HG03064 (cell line): ENCODE measurements around the gene COL23A1.

ENCODE experiments used
- ATAC-seq: cut with Tn5 transposase; IDR thresholded peaks from one replicate; pipeline ENCODE4 v1.9.1; 2021; ENCODE audit warnings: low read depth; ENCODE audit not compliant: unreplicated experiment

The COL23A1 gene

DNA sequence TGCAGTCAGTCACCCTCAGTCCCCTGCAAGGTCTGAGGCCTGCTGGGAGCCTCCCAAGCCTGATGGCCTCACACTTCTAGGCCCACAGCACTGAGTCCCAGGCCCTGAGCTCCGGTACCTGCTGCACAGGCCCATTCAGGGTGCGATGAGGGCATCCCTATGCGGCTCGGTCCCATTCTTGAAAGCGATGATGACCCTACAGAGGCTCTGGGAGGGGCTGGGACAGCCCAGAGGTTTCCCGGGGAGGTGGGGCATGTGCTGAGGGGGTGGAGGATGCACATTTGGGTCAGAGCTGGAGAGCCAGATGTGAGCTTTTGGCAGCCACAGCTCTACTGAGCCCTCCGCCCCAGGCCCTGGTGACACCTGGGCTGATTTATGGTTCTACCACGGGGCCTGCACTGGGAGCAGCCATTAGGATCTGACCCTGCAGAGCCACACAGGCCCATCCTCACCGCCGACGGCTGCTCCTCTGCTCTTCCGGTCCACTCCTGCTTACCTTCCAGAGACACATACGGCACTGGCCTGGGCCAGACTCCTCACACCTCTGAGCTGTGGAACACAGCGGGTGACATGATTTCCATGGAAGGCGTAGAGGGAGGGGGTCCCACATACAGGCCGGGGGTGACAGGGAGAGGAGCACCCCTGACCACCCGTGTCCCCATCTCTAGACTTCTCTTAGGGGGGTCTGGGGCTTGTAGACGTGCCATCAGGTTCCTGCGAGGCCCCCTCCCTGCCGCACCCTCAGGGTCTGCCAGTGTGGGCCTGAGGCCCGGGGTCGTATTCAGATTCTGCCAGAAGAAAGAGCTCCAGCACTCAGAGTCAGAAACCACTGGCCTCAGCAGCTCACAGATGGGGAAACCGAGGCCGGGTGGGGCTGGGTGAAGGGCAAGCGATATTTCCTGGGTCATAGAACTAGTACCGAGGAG, 53.4 kb downstream of the COL23A1 start:
- ATAC-seq, result no peak

DNA sequence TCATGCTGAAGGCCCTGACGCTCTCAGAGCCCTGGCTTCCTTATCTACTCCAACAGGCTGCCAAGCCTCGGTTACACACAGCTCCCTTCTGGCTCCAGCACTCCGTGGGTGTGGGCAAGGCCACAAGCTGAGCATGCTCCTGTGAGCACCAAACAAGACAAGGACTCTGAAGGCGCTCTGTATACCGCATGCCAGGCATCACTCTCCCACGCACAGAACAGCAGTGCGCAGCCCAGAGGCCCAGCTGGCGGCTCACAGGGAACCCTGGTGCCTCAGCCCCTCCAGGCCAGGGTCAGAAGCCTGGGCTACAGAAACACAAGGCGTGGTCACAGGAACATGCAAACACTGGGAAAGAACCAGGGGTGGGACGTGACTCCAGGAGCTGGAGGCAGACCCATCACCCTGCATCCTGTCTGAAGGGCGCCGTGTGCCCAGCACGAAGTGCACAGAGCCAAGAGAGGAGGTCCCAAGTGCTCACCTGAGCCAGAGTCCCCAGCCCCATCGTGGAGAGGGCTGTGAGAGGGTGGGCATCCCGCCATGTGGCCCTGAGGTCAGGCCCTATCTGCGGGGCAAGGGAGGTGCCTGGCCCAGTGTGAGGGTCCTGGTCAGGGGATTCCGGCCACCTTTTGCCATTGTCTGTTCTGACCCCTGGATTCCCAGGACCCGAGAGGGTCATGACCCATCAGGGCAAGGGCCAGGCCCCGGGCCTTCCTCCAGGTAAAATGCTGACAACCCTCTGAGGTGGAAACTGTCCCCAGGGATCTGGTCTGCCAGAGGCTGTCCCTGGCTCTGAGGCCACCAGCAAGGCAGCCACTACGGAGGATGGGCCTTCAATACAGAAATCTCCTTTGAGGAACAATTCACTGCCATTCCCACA, 54.7 kb downstream of the COL23A1 start:
- no peak for ATAC-seq

DNA sequence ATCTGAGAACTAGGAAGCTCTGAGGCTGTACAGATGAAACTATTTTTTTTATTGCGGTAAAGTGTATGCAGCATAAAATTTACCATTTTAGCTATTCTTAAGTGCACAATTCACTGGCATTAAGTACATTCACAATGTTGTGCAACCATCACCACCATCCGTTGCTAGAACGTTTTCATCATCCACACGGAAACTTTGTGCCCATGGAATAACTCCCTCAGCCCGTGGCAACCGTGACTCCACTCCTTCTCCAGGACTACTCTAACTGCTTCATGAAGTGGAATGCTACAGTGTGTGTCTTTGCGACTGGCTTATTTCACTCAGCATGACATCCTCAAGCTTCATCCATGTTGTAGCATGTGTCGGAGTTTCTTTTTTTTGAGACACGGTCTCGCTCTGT, 57.1 kb downstream of the COL23A1 start:
- ATAC-seq, result no peak

DNA sequence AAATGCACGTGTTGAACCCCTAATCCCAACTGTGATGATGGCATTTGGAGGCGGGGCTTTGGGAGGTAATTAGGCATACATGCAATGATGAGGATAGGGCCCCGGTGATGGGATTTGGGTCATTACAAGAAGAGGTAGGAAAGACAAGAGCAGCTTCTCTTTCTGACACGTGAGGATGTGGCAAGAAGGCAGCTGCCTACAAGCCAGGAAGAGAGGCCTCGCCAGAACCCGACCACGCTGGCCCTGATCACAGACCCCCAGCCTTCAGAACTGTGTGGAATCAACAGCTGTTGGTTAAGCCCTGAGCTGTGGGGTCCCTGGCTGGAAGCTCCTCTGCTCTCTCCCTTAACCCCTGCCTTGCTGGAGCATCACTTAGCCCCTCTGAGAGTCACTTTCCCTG, 57.5 kb downstream of the COL23A1 start:
- no peak for ATAC-seq

DNA sequence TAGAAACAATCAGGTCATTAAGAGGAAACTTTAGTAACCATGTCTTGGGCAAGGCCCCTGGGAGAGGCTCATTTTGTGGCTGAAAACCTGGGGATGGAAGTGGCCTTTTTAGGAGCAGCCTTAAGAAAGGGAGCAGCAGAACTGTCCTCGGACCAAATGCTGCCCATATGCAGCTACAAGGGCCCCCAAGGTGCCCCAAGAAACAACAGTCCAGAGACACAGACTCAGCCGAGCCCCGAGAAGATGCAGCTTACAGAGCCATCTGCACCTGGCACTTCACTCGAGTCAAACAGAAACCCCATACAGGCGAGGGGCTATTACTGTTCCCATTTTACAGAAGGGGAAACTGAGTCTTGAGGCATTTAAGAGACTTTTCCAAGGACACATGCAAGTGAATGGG, 58.0 kb downstream of the COL23A1 start:
- no peak for ATAC-seq

DNA sequence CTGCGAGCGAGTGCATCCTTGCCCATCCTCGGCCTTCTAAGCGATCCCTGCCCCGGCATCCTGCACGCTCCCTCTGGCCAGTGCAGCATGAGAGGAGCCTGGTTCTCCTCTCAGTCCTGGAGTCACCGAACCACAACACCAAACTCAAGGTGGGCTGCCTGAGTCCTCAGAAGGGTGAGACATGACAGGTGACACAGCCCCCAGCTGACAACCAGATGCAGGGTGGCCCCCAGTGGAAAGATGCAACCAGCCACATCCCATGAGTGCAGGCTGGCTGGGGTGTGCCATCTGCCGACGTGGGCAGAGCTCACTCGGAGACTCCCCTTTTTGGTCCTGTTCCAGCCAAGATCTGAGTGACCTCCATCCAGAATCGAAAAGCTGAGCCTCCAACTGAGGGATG, 58.4 kb downstream of the COL23A1 start:
- ATAC-seq, result no peak

DNA sequence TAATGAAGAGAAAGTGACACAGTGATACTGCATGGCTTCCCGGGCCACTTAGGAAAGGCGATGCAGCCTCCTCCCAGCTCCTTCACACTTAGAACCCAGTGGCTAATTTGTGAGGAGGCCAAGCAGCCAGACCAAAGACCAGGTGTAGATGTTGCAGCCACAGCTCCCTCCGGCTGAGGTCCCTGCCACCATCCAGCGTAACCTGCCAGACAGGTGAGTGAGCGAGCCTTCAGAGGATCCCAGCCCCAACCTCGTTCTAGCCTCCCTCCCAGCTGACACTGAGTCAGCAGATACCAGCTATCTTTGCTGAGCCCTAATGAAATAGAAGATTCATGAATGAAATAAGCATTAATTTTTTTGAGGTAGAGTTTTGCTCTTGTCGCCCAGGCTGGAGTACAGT, 59.7 kb downstream of the COL23A1 start:
- ATAC-seq, result no peak

DNA sequence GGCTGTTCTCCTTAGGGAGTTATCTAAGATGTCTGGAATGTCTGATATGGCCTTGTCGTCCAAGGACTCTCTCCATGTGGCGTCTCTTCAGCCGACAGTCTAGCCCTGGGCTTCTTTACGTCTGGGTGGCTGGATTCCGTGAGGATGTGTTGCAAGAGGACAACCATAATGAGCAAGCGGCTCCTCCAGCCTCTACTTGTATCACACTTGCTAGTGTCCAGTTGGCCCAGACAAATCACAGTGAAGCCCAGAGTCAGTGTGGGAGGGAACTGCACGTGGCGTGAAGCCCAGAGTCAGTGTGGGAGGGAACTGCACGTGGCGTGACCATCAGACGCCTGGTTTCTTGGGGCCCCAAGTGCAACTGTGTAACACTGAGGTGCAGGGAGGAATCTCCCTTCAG, 61.1 kb downstream of the COL23A1 start:
- ATAC-seq, result no peak

DNA sequence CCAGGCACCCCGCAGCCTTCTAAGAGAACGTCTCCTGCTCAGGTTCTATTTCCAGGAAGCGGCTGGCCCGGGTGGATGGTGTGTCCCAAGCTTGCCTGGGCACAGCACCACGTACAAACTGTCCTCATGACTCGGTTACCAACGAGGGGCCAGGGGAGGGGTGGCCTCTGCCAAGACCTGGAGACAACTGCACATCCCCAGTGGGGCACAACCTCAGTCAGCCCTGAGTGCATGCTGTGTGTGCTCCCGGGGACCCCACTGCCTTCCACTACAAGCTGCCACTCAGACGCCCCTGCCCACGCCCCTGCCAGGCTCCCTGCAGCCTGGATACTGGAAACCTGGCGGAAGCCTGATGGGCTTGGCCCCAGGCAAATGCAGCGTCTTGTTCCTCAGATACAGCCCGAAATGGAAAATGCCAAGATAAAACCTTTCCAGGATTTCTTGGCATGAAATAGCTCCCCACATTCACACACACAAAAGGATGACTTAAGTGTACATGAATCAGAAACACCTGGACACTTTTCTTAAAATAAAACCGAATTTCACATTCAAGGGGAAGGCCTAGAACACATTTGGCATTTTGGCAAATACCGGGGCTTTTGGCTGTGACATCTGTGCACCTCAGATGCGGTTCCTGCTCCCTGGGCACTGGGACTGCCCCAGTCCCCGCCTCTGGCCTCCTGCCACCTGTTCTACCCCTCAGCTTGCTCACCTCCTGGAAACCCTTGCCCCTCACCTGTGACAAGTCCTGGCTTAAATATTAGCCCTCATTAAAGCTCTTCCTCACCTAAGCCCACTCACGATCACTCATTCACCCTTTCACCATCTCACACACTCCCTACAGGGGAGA, 62.5 kb downstream of the COL23A1 start:
- ATAC-seq, result no peak

DNA sequence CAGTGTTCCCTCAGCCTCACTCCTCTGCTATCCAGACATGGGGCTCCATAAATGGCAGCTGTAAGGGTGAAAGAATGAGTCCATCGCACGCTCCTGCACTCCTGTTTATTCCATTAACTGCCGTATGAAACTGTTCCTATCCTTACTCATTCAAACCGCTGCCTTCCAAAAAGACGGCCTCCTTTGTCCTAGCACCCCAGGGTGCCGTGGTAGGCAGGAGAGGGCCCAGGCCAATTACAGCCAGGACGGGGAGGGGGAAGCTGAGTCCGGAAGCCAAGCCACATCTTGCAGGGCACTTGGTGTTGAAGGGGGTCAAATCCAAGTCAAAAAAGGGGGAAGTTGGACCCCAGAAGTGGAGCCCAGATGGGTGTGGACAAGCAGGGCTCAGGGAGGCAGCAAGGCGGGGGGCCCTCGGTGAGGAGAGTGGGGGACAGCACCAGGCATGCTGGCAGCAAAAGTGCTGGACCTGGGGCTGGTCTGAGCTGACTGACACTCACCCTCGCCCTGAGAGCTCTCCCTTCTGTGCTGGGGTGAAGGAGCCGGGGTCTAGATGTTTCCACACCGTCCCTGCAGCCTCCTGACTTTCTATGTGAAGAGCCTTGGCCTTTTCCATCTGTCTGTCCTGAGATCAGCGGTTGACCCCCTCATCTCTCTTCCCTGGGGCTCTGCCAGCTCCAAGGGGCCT, 63.3 kb downstream of the COL23A1 start:
- ATAC-seq, result no peak

DNA sequence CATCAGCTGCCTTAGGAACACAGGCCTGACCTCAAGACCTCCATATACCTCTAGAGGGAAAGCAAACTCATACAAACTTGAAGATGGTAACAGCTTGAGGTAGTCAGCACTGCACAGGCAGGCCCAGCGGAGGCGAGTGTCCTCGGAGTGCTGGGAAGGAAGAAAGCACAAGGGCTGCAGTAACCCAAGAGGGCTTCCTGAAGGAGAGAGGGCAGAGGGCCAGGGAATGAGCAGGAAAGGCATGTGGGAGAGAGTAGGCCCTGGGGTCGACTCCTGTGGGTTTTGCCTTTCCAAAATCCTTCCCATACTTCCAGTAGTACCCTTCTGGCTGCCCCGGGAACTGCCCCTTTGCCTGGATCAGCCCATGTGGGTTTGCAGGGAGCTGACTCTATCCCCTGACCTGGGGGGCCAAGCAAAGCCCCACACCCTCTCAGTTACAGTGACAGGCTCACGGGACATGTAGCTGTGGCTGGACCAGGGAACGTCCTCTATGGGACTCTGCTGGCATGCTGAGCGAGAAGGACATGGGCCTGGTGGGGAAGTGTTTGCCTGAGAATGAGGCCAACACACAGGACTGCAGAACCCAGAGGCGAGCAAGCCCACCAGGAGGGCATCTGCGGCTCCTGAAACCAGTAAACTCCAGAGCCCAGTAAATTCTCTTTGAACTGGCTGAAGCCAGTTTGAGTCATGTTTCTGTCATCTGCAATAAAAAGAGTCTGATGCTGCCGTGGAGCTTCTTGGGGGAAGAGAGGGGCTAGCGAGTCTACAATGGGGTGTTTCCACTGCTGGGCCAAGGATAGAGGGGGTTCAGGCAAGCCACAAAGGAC, 64.1 kb downstream of the COL23A1 start:
- no peak for ATAC-seq

DNA sequence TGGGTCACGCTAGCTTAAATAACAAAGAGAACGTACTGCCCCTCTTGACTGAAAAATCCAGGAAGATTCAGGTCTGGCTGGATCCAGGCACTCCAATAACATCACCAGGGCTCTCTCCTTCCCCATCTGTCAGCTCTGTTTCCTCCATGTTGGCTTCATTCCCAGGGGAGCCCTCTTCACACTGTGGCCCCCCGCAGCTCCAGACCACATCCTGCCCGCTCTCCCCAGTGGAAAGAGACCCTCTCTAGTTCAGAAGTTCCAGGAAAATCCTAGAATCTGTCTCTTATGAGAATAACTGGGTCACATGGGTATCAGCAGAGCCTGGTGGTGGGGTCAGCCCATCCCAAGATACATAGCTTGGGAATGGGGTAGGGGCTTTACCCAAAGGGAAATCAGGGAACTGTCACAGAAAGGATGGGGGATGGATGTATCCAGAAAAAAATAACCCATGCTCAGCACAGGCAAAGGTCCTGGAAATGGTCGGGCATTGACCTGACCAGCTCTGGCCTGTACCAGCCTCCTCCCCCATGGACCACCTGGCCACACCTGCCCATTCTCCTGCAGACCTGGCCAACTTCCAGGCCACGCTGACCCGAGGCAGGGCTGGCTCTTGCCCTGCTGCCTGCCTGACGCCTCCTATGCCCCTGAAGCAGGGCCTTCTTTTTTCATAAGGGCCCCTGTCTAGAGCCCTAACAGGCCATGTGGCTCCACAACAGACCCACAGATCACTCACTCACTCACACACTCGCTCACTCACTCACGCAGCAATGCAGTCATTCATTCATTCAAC, 65.9 kb downstream of the COL23A1 start:
- ATAC-seq, result no peak

DNA sequence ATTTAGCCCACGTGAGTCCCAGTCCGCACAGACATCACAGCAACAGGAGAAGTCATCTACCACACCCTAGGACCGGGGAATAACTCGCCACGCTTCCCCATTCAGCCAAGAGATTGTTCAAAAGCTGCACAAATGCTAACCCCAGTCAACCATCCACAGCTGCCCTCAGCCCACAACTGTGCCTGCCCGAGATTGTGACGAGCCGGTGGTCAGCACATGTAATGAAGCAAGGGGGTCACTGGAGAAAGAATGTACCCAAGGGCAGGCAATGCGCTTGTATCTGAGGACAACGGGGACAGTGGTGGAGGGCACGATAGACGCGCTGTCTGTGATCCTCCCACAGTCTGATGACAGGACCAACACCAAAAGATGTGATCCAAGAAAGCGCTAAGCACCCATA, 67.8 kb downstream of the COL23A1 start:
- no peak for ATAC-seq

DNA sequence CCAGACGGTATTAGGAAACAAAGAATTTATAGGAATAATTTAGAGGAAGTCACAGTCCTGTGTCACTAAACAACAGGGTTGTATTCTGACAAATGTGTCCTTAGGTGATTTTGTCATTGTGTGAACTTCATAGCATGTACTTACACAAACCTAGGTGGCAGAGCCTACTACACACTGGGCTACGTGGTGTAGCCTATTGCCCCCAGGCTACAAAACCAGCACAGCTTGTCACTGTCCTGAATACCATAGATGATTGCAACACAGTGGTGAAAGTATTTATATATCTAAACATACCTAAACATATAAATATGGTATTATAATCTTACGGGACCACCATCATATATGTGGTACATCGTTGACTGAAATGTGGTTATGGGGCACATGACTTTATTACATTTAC, 69.3 kb downstream of the COL23A1 start:
- no peak for ATAC-seq

DNA sequence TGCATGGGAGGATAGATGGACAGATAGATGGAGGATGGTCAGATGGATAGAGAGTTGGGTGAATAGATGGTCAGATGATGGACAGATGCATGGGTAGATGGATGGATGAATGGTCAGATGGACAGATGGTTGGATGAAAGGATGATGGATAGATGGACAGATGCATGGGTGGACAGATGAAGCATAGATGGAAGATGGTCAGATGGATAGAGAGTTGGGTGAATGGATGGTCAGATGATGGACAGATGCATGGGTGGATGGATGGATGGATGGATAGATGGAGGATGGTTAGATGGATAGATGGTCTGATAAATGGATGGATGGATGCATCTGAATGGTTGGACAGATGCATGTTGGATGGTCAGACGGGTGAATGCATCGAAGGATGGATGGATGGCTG, 70.4 kb downstream of the COL23A1 start:
- no peak for ATAC-seq

DNA sequence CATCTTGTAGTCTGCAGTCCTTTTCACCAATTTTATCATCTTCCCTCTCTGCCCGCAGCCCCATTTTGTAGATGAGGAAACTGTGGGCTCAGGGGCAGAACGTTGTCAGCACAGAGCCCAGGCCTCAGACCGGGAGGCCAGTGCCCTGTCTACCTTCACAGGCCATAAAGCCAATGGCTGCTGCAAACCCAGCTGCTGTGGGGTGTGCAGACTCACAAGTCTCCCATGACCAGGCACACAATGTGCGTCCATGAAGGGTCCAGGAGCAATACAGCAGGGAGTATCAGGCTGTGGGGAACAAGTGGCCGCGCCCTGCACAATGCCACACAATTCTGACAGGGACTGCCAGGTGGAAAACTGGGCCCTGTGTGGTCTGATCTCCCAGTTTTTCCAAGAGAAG, 71.0 kb downstream of the COL23A1 start:
- no peak for ATAC-seq

DNA sequence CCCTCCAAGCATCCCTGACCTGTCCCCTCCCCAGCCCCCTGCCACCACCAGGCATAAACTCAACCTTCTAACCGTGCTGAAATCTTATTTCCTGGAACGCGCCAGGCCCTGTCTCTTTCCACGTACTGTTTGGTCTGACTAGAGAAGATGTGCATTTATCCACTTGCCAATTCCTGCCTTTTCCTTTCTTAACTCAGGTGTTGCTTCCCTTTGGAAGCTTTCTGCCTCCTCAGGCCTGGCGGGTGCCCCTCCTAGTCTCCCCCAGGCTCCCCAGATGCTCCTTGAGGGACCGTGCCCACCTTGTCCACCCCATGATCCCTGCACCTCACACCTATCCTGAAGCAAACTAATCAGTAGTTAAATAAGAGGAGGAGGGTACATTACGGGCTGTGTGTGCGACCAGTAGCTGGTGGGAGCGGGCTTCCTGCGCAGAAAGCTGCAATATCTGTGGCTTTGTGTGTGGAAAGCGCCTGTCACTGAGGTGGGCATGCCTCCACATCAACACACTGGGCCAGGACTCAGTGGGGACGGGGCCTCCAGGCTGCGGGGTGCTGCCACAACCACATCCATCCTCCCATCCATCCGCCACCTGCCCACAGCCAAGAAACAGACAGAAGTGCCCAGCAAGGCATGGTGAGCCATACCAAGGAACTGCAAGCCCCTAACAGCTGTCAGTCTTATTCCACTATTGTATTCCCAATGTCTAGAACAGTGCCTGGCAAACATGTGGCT, 73.5 kb downstream of the COL23A1 start:
- no peak for ATAC-seq
